K562 treated with DMSO at 1 percent for 4 hours (cell line): ENCODE measurements around the gene FAM229B. TPM values are rescaled to one million over a fixed set of nuclear protein-coding genes. Genes with fewer than 3 reads are reported as not detected.

ENCODE experiments used
- total RNA-seq: library from RNA; unstranded; fragments of 300-600 nt; gene quantifications from 2 replicates; pipeline ENCODE4 v1.2.3, GENCODE V29; 2022; ENCODE audit not compliant: insufficient read depth

Gene FAM229B, protein sequence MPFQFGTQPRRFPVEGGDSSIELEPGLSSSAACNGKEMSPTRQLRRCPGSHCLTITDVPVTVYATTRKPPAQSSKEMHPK
- total RNA-seq = 0.62 TPM in 1 of 2 replicates, not detected in the other

DNA sequence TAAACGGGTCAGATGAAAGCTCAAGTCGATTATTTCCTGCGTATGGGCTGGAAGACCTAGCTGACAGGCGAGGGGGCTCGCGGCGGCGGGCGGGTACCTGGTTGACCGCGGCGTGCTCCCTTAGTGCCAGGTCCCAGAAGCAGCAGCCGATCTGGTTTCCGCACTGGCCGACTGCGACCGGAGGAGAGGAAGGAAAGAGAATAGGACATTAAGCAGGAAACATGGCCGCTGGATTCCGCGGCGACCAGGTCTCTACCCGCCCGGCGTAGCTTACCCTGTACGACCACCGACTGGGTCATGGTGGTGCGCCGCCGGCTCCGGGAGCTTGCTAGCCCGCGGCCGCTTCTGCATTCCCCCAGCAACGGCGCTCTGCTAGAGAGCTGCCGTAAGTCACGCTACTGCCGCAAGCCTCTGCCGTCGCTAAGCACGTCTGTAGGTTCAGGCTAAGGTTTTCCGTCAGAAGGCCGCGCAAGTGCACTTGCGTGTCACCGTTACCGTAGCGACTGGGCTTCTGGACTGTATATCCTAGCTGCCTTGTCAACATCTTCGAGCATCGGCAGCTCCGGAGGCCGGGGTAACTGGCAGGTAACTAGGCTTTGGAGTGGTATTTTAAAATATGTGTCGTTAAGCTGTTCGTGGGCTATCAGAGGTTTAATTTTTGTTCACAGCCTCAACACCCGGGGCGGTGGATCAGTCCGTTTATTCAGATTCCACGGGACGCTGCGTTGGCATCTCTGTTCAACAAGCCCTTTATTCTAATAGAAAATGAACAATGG lies at the start of gene FAM229B, which contains the start of gene TUBE1:
Gene FAM229B (plus strand): TSS at position 456 of the 776 bp plus-strand sequence. CDS start 11,693 bp downstream, outside the sequence.
Gene TUBE1 (minus strand): TSS at position 347 of the 776 bp plus-strand sequence. CDS start 48 bp downstream, at position 299.

DNA sequence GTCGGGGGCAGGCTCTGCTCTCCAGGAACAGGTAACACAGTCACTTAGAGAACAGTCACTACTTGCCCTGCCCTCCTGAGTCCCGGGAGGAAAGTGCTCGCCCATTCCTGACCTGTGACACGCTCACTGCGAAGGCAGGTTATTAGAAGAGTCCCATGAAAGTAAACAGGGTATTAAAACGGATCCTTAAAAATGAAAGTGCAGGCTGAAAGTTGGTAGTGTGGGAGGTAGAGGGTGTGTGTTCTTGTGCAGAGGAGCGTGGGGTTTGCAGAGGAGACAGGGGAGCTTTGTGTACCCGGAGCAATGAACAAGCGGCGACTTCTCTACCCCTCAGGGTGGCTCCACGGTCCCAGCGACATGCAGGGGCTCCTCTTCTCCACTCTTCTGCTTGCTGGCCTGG lies 33.4 kb upstream of the FAM229B start, which contains the start of gene CCN6:
Gene CCN6 (plus strand): TSS at position 104 of the 400 bp plus-strand sequence. CDS start 254 bp downstream, at position 358.

Other genes with a start within 250 kb of the FAM229B start
- gene FYN, start 214.1 kb upstream of the FAM229B start, total RNA-seq = 12.6 and 14.7 TPM in 2 replicates
- gene CCN6, start 33.5 kb upstream of the FAM229B start, total RNA-seq = 0.49 TPM in 1 of 2 replicates, not detected in the other
- gene TUBE1, start 109 bp upstream of the FAM229B start, total RNA-seq = 10.6 and 13.7 TPM in 2 replicates
- not detected in 2 replicates for gene LAMA4, start 167.0 kb downstream of the FAM229B start, total RNA-seq